Measurements from ENCODE around the gene PRICKLE2. TPM values are rescaled to one million over a fixed set of nuclear protein-coding genes. Genes with fewer than 3 reads are reported as not detected.

Gene PRICKLE2
- polyA plus RNA-seq, 2 of the 4 experiments (the other 2 are of a cell fraction) = 5.3 to 6.3 TPM

DNA sequence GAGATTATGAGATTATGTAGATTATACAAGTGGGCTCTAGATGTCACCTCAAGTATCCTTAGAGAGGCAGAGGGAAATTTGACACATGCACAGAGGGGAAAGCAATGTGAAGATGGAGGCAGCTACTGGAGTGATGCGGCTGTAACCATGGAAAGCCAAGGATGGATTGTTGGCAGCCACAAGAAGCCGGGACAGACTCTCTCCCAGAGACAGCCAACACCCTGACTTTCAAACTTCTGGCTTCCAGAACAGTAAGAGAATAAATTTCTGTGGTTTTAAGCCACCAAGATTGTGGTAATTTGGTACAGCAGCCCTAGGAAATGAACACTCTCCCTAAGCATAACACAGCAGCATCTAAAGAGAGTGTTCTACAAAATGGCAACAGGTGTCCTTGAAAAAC lies 34.4 kb upstream of the PRICKLE2 start (continued):
- TF ChIP-seq, protein P1, sequence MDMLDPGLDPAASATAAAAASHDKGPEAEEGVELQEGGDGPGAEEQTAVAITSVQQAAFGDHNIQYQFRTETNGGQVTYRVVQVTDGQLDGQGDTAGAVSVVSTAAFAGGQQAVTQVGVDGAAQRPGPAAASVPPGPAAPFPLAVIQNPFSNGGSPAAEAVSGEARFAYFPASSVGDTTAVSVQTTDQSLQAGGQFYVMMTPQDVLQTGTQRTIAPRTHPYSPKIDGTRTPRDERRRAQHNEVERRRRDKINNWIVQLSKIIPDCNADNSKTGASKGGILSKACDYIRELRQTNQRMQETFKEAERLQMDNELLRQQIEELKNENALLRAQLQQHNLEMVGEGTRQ (IDR thresholded peaks at IDR 0.05) = no peak
- TF ChIP-seq GATA3 (IDR thresholded peaks at IDR 0.05; ENCODE audit: borderline replicate concordance) (no peak), EHMT2 (IDR thresholded peaks at IDR 0.05; ENCODE audit: low read depth) (no peak), NFE2L2 (conservative IDR thresholded peaks at IDR 0.05; ENCODE audit: low read length) (no peak)
- TF ChIP-seq, protein P2, sequence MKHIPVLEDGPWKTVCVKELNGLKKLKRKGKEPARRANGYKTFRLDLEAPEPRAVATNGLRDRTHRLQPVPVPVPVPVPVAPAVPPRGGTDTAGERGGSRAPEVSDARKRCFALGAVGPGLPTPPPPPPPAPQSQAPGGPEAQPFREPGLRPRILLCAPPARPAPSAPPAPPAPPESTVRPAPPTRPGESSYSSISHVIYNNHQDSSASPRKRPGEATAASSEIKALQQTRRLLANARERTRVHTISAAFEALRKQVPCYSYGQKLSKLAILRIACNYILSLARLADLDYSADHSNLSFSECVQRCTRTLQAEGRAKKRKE (CRISPR knock-in tag; IDR thresholded peaks at IDR 0.05; ENCODE audit: low read depth) = no peak

DNA sequence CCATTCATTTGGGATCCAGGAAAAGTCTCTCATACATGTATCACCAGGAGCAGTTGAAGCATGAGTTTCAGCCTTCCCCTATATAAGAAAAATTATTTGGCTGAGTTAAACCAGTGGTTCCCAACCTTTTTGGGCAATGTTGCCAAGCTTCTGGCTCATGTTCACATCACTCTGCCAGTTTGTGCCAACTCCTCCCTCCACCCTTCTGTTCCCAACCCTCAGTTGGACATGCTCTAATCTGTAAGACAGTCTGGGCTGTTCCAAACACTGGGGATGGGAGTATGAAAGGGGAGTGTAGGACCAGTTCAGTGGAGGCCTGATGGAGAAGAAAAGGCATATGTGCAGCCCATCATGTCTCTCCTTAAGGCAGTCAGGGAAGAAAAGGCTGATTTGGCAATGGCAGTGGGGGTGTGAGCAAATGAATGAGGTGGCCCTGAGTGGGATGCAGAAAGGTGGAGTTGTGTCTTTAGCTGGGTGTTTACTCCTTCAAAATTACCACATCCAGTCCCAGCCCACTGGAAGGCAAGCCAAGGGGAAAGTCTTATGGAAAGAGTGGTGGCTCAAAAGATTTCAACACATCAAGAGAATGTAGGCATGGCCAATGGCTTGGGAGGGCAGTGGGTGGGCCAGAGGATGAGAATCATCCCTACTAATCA lies 32.0 kb upstream of the PRICKLE2 start:
- FAIRE-seq = no peak
- H3K4me2 ChIP-seq = no peak overlapping the region
- ChIA-PET POLR2A (no interaction called here), CTCF (interaction anchor here (0.6 to 1.4 kb wide), 2 partner anchors 13 to 227 kb away, joined by 4 to 5 read pairs; no protein-coding TSS in a partner anchor)
- peaks cover 15% of the 10 kb centered on the region for H3K4me1 ChIP-seq
- no peak overlapping the region for H3K4me3 ChIP-seq
- no peaks in the 10 kb centered on the region for H3K9me3 ChIP-seq
- no peak for TF ChIP-seq FOXS1 (CRISPR knock-in tag; IDR thresholded peaks at IDR 0.05)
- TF ChIP-seq RFX5 (IDR thresholded peaks at IDR 0.05) = no peak
- TF ChIP-seq TP53 (CRISPR knock-in tag; IDR thresholded peaks at IDR 0.05) = no peak
- TF ChIP-seq FOSL2 (IDR thresholded peaks at IDR 0.05) = no peak
- TF ChIP-seq FOSL2 (CRISPR knock-in tag; IDR thresholded peaks at IDR 0.05) = no peak
- TF ChIP-seq CEBPB (IDR thresholded peaks at IDR 0.05) = no peak
- no peak for TF ChIP-seq ZFP36 (IDR thresholded peaks at IDR 0.05; ENCODE audit: borderline replicate concordance, partially characterized antibody)
- no peak for TF ChIP-seq CHD4 (IDR thresholded peaks at IDR 0.05; ENCODE audit: borderline replicate concordance)
- TF ChIP-seq SREBF2 (IDR thresholded peaks at IDR 0.05) = no peak
- TF ChIP-seq HOXB5 (CRISPR knock-in tag; IDR thresholded peaks at IDR 0.05) = no peak
- TF ChIP-seq, protein P3, sequence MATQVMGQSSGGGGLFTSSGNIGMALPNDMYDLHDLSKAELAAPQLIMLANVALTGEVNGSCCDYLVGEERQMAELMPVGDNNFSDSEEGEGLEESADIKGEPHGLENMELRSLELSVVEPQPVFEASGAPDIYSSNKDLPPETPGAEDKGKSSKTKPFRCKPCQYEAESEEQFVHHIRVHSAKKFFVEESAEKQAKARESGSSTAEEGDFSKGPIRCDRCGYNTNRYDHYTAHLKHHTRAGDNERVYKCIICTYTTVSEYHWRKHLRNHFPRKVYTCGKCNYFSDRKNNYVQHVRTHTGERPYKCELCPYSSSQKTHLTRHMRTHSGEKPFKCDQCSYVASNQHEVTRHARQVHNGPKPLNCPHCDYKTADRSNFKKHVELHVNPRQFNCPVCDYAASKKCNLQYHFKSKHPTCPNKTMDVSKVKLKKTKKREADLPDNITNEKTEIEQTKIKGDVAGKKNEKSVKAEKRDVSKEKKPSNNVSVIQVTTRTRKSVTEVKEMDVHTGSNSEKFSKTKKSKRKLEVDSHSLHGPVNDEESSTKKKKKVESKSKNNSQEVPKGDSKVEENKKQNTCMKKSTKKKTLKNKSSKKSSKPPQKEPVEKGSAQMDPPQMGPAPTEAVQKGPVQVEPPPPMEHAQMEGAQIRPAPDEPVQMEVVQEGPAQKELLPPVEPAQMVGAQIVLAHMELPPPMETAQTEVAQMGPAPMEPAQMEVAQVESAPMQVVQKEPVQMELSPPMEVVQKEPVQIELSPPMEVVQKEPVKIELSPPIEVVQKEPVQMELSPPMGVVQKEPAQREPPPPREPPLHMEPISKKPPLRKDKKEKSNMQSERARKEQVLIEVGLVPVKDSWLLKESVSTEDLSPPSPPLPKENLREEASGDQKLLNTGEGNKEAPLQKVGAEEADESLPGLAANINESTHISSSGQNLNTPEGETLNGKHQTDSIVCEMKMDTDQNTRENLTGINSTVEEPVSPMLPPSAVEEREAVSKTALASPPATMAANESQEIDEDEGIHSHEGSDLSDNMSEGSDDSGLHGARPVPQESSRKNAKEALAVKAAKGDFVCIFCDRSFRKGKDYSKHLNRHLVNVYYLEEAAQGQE (IDR thresholded peaks at IDR 0.05) = no peak
- TF ChIP-seq TFCP2L1 (CRISPR knock-in tag; IDR thresholded peaks at IDR 0.05) = no peak
- TF ChIP-seq BHLHE40 (IDR thresholded peaks at IDR 0.05; ENCODE audit: low read depth, low read length) = no peak
- no peak for TF ChIP-seq ESRRA (IDR thresholded peaks at IDR 0.05; ENCODE audit: borderline replicate concordance, low read length)
- no peak for DNase-seq (ENCODE audit: low read depth in 1 of 2, low spot score in 1 of 2)
- H3K27ac ChIP-seq = no peak overlapping the region
- no peak for ATAC-seq

DNA sequence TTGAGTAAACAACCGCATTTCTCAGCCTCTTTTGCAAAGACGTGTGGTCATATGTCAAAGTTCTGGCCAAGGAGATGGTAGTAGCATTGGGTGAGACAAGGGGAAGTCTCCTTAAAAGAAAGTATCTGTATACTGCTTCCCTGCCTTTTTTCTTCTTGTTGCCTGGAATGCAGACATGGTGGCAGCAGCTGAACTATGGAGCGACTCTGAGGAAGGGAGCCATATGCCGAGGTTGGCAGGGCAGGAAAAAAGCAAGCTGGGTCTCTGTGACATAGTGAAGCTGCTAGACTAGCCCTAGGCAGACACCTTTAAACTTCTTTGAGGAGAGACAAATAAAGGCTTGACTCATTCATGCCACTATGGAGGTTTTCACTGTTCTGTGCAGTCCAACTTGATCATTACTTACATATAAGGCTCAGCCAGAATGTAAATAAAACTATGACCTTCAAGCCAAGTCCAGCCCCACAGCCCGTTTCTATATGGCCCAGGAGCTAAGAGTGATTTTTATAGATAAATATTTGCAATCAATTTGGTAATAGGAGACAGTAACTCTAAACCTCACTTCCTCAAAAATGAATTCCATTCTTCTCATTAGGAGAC lies 30.6 kb upstream of the PRICKLE2 start:
- FAIRE-seq (no peak), ATAC-seq (no peak), DNase-seq (ENCODE audit: low read depth in 1 of 2, low spot score in 1 of 2) (no peak)
- H3K4me3 ChIP-seq = no peak overlapping the region
- no peaks in the 10 kb centered on the region for H3K9me3 ChIP-seq
- H3K4me2 ChIP-seq = no peak overlapping the region
- H3K4me1 ChIP-seq = peaks cover 25% of the 10 kb centered on the region
- H3K27ac ChIP-seq = peak overlapping the region in 1 of 2 experiments; percentile 52; a peak in 2 of 6 replicates
- POLR2A ChIA-PET = no interaction called here
- CTCF ChIA-PET = no interaction called here
- 66% methylated on average over 5 of the region's 5 CpGs for WGBS (ENCODE audit: missing lambda C conversion rate)
- TF ChIP-seq CBX8 (IDR thresholded peaks at IDR 0.05) = no peak
- no peak for TF ChIP-seq CBX2 (IDR thresholded peaks at IDR 0.05; ENCODE audit: borderline replicate concordance, low read depth)
- TF ChIP-seq KDM5A (IDR thresholded peaks at IDR 0.05) = no peak
- no peak for TF ChIP-seq SREBF2 (IDR thresholded peaks at IDR 0.05)
- no peak for TF ChIP-seq CEBPB (IDR thresholded peaks at IDR 0.05)
- TF ChIP-seq MAZ (IDR thresholded peaks at IDR 0.05; ENCODE audit: borderline replicate concordance, low read depth, low read length) = no peak
- TF ChIP-seq ZNF302 (CRISPR knock-in tag; IDR thresholded peaks at IDR 0.05) = no peak
- no peak for TF ChIP-seq HDAC2 (IDR thresholded peaks at IDR 0.05)
- TF ChIP-seq, protein P4, sequence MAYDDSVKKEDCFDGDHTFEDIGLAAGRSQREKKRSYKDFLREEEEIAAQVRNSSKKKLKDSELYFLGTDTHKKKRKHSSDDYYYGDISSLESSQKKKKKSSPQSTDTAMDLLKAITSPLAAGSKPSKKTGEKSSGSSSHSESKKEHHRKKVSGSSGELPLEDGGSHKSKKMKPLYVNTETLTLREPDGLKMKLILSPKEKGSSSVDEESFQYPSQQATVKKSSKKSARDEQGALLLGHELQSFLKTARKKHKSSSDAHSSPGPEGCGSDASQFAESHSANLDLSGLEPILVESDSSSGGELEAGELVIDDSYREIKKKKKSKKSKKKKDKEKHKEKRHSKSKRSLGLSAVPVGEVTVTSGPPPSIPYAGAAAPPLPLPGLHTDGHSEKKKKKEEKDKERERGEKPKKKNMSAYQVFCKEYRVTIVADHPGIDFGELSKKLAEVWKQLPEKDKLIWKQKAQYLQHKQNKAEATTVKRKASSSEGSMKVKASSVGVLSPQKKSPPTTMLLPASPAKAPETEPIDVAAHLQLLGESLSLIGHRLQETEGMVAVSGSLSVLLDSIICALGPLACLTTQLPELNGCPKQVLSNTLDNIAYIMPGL (CRISPR knock-in tag; IDR thresholded peaks at IDR 0.05; ENCODE audit: borderline replicate concordance) = no peak
- no peak for TF ChIP-seq BHLHE40 (IDR thresholded peaks at IDR 0.05; ENCODE audit: low read depth, low read length)
- TF ChIP-seq EHMT2 (IDR thresholded peaks at IDR 0.05; ENCODE audit: low read depth) = no peak
- no peak for TF ChIP-seq RFX5 (IDR thresholded peaks at IDR 0.05)
- TF ChIP-seq, protein P1 (IDR thresholded peaks at IDR 0.05) = no peak
- no peak for TF ChIP-seq ZSCAN20 (CRISPR knock-in tag; IDR thresholded peaks at IDR 0.05)
- no peak for TF ChIP-seq GATA3 (IDR thresholded peaks at IDR 0.05; ENCODE audit: borderline replicate concordance)
